ENCODE data around the gene REX1BD. TPM values are rescaled to one million over a fixed set of nuclear protein-coding genes. Genes with fewer than 3 reads are reported as not detected.

REX1BD gene
- total and polyA plus RNA-seq, 10 of the 15 experiments (the other 5 are each of a cell fraction or from before 2014, with no cell fraction given) = 1.1 to 101 (median 35.0) TPM

DNA sequence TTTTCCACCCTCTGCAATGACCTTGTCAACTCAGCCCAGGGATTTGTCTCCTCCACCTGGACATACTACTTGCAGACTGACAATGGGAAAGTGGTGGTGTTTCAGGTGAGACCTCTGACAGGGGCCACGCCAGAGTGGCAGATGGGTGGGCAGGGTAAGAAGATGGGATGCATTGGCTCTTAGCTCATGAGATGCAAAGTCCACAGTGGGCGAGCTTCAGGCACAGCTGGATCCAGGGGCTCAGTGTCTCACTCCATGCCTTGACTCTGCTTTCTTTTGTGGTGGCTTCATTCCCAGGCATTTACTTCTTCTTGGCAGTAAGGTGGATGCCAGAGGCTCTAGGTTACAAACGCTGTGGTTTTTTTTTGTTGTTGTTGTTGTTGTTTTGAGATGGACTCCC, 27.4 kb downstream of the REX1BD start:
- WGBS (ENCODE audit: insufficient coverage, insufficient replicate concordance, low lambda C conversion rate, missing lambda C conversion rate) = 33% methylated on average over 3 of the region's 3 CpGs
- Histone ChIP-seq H3K27me3 (replicated peaks in 1 of 2; ENCODE audit: control insufficient read depth in 2 of 2, insufficient read depth in 2 of 2, low read length in 1 of 2) (peaks cover 11% of the 10 kb centered on the region in 2 experiments), H3K9ac (ENCODE audit: control insufficient read depth, insufficient read depth, low read length) (no peak overlapping the region), H2AFZ (ENCODE audit: control insufficient read depth, low read depth, low read length) (no peak overlapping the region), H3K79me2 (ENCODE audit: control insufficient read depth, insufficient read depth, low read length) (no peaks in the 10 kb centered on the region), H4K20me1 (ENCODE audit: control insufficient read depth, insufficient read depth) (peaks cover 2% of the 10 kb centered on the region; the same call in 1 of the 2 replicates), H3K4me1 (ENCODE audit: control insufficient read depth, insufficient read depth, low read length) (no peaks in the 10 kb centered on the region), H3K4me2 (ENCODE audit: control insufficient read depth, insufficient read depth) (no peak overlapping the region), H3K9me3 (replicated peaks; ENCODE audit: control insufficient read depth, insufficient read depth, low read length) (no peaks in the 10 kb centered on the region), H3K36me3 (ENCODE audit: control insufficient read depth in 2 of 2, insufficient read depth in 2 of 2, low read length in 1 of 2) (no peaks in the 10 kb centered on the region), H3K4me3 (no peak overlapping the region), H3K27ac (ENCODE audit: control insufficient read depth, insufficient read depth) (no peak overlapping the region)
- POLR2A ChIA-PET = no interaction called here
- DNase-seq (ENCODE audit: low read depth, low spot score) (no peak), FAIRE-seq (no peak), ATAC-seq (no peak)
- in situ Hi-C loops (cut with MboI) = no loop called here
- RAD21 ChIA-PET (ENCODE audit: unreplicated experiment) = no interaction called here
- intact Hi-C loops (cut with micrococcal nuclease; ENCODE audit: unreplicated experiment) = no loop called here
- SMC1A ChIA-PET (ENCODE audit: uncharacterized antibody, unreplicated experiment) = interaction anchor here (0.6 kb wide), 1 partner anchor 244 kb away, joined by 3 read pairs; no protein-coding TSS in a partner anchor
- no TSS peak for BruUV-seq (replicated peaks)
- TF ChIP-seq MYB (IDR thresholded peaks at IDR 0.05; ENCODE audit: borderline replicate concordance, low read depth, low read length) = no peak
- no peak for TF ChIP-seq TCF12 (IDR thresholded peaks at IDR 0.05; ENCODE audit: low read depth, low read length)
- TF ChIP-seq KLF5 (IDR thresholded peaks at IDR 0.05; ENCODE audit: partially characterized antibody) = no peak
- TF ChIP-seq, protein P1, sequence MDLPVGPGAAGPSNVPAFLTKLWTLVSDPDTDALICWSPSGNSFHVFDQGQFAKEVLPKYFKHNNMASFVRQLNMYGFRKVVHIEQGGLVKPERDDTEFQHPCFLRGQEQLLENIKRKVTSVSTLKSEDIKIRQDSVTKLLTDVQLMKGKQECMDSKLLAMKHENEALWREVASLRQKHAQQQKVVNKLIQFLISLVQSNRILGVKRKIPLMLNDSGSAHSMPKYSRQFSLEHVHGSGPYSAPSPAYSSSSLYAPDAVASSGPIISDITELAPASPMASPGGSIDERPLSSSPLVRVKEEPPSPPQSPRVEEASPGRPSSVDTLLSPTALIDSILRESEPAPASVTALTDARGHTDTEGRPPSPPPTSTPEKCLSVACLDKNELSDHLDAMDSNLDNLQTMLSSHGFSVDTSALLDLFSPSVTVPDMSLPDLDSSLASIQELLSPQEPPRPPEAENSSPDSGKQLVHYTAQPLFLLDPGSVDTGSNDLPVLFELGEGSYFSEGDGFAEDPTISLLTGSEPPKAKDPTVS (IDR thresholded peaks at IDR 0.05; ENCODE audit: low read depth, low read length) = no peak
- no peak for TF ChIP-seq RB1 (IDR thresholded peaks at IDR 0.05; ENCODE audit: borderline replicate concordance)
- TF ChIP-seq, protein P2, sequence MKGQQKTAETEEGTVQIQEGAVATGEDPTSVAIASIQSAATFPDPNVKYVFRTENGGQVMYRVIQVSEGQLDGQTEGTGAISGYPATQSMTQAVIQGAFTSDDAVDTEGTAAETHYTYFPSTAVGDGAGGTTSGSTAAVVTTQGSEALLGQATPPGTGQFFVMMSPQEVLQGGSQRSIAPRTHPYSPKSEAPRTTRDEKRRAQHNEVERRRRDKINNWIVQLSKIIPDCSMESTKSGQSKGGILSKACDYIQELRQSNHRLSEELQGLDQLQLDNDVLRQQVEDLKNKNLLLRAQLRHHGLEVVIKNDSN (IDR thresholded peaks at IDR 0.05; ENCODE audit: borderline replicate concordance, extremely low read length, insufficient read depth, low read depth, low read length) = no peak
- TF ChIP-seq TCF7 (IDR thresholded peaks at IDR 0.05; ENCODE audit: borderline replicate concordance) = no peak
- TF ChIP-seq, protein P3, sequence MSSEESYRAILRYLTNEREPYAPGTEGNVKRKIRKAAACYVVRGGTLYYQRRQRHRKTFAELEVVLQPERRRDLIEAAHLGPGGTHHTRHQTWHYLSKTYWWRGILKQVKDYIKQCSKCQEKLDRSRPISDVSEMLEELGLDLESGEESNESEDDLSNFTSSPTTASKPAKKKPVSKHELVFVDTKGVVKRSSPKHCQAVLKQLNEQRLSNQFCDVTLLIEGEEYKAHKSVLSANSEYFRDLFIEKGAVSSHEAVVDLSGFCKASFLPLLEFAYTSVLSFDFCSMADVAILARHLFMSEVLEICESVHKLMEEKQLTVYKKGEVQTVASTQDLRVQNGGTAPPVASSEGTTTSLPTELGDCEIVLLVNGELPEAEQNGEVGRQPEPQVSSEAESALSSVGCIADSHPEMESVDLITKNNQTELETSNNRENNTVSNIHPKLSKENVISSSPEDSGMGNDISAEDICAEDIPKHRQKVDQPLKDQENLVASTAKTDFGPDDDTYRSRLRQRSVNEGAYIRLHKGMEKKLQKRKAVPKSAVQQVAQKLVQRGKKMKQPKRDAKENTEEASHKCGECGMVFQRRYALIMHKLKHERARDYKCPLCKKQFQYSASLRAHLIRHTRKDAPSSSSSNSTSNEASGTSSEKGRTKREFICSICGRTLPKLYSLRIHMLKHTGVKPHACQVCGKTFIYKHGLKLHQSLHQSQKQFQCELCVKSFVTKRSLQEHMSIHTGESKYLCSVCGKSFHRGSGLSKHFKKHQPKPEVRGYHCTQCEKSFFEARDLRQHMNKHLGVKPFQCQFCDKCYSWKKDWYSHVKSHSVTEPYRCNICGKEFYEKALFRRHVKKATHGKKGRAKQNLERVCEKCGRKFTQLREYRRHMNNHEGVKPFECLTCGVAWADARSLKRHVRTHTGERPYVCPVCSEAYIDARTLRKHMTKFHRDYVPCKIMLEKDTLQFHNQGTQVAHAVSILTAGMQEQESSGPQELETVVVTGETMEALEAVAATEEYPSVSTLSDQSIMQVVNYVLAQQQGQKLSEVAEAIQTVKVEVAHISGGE (CRISPR knock-in tag; IDR thresholded peaks at IDR 0.05) = no peak
- TF ChIP-seq, protein P4, sequence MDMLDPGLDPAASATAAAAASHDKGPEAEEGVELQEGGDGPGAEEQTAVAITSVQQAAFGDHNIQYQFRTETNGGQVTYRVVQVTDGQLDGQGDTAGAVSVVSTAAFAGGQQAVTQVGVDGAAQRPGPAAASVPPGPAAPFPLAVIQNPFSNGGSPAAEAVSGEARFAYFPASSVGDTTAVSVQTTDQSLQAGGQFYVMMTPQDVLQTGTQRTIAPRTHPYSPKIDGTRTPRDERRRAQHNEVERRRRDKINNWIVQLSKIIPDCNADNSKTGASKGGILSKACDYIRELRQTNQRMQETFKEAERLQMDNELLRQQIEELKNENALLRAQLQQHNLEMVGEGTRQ (IDR thresholded peaks at IDR 0.05; ENCODE audit: borderline replicate concordance, low read depth, low read length) = no peak
- TF ChIP-seq ATF7 (IDR thresholded peaks at IDR 0.05; ENCODE audit: low read depth) = no peak
- TF ChIP-seq BHLHE40 (IDR thresholded peaks at IDR 0.05; ENCODE audit: borderline replicate concordance in 1 of 2, low read depth in 2 of 2, low read length in 1 of 2) = no peak
- no peak for TF ChIP-seq CEBPB (IDR thresholded peaks at IDR 0.05; ENCODE audit: borderline replicate concordance in 1 of 2, low read depth in 2 of 2, low read length in 2 of 2)
- CTCF ChIA-PET = interaction anchor here (0.7 kb wide), 1 partner anchor 14 kb away, joined by 4 read pairs; no protein-coding TSS in a partner anchor

Measured in GM12878 (cell line).